HG02970 (cell line): ENCODE results near the gene ZDHHC20.

Experiments
- ATAC-seq: cut with Tn5 transposase; IDR thresholded peaks from one replicate; pipeline ENCODE4 v1.9.1; 2021; ENCODE audit warnings: mild to moderate bottlenecking, moderate library complexity, moderate number of reproducible peaks; ENCODE audit not compliant: unreplicated experiment, low FRiP score

The ZDHHC20 gene

GRCh38 chr13:21364916-21365315, 94.2 kb downstream of the ZDHHC20 start:
- ATAC-seq: no peak

DNA sequence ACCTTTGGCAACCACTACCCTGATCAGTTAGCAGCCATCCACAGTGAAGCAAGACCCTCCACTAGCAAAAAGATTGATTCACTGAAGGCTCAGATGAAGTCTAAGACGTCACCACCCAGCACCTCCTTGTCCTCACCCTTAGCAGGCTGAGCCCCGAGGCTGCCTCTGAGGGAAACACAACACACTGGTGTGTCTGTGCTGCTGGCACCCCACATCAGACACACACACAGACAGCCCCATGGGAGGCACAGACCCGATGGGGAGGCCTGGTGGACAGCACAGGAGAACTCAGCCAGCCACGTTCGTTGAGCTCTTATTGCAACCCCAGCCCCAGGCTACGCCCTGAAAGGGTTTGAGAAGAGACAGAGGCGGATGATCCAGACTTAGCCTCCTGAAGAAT, 94.7 kb downstream of the ZDHHC20 start:
- no peak for ATAC-seq

- no peak for ATAC-seq
Observed at GRCh38 chr13:21362741-21363140, 96.4 kb downstream of the ZDHHC20 start.

DNA sequence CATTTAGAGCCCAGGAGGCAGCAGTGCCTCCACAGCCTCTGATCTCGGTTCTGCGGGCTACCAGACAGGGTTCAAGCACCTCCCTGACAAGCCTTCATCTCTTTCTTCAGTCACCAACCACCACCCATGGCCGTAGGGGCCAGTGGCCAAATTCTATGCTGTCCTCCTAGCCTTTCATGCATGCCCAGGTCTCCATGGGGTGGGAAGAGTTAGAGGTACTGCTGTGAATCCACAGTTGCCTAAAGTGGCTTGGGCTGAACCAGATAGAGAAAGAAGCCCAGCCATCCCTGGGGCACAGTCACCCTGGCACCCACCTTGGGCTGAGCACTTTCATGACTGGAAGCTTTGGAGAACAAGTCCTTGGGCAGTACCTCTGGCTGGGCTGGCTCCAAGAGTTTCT, 97.4 kb downstream of the ZDHHC20 start:
- no peak for ATAC-seq

DNA sequence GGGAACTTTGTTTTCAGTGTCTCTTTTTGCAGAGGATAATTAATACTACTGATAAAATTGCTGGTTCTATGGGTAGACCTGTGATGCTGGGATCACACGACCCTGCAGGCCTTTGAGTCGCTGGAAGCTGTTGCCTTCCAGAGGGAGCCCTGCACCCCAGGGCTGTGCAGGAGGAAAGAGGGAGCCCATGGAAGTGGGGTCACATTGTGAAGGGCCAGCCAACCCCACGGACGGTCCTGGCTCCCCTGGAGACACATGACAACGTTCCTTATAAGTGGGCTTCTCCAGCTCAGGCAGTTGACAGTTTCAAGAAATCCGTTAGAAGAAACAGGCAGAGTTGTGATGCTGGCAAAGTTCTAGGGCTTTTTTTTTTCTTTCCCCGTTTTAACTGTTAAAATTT, 98.0 kb downstream of the ZDHHC20 start:
- ATAC-seq: no peak

DNA sequence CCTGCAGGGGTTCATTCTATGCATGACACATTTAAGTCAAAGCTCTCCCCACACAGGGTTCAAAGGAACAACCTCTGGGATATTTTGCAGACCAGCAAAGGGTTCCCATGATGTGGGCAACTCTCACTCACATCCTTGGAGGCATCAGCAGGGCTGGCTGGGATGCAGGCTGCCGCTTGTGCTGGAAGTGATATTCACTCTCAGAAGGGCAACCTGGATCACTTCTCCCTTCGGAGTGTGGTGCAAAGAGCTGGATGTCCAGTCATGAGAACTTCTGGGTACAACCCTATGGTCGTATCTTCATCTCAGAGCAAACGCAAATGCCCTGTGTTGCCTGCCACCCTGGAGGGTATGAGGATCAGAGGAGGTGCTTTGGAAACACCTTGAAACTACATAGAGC, 98.6 kb downstream of the ZDHHC20 start:
- no peak for ATAC-seq

GRCh38 chr13:21359855-21360254, 99.2 kb downstream of the ZDHHC20 start:
- no peak for ATAC-seq

- ATAC-seq: no peak
Observed at GRCh38 chr13:21355304-21355703, 103.8 kb downstream of the ZDHHC20 start.

DNA sequence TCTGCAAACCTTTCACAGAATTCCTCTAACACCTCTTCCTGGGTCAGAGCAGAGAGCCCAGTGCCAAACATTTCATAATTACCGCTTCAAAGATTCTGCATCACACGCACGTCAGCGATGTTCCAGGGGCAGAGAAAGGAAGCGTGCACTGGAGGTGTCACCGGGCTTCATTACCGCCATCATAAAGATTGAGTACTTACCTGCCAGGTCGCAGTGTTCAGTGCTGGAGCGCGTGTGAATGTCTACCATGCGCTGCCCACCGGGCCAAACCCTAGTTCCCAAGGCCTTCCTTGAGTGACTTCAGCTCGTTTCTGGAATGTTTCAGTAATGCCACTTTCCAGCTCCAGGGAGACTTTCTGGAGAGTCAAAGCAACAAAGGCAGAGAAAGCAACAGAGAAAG, 104.4 kb downstream of the ZDHHC20 start:
- no peak for ATAC-seq

- no peak for ATAC-seq
Observed at GRCh38 chr13:21348488-21349120, 110.5 kb downstream of the ZDHHC20 start.

DNA sequence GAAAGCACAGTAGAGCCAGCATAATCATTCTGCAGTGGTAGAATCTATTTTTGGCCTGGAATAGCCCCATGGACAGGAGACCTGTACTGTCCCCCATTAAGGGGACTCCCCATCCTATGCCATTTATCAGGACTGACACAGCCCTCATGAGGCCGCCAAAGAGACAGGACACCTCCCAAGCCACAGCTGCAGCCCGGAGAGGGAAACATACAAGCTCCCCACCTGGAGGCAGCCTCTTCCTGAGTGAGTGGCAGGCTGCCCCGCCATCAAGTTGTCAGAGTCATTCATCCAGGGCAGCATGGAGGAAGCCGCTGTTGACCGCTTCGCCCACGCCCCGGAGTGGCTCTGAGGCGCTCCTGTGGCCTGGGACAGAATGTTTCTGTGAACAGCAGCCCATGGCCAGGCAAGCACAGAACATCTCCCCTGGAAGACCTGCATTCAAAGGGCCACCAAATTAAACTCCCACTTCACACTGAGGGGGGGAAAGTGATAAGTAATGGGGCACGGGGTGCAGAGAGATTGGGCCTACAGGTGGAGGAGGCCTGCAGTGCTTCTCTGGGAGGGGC, 111.3 kb downstream of the ZDHHC20 start:
- ATAC-seq: no peak

DNA sequence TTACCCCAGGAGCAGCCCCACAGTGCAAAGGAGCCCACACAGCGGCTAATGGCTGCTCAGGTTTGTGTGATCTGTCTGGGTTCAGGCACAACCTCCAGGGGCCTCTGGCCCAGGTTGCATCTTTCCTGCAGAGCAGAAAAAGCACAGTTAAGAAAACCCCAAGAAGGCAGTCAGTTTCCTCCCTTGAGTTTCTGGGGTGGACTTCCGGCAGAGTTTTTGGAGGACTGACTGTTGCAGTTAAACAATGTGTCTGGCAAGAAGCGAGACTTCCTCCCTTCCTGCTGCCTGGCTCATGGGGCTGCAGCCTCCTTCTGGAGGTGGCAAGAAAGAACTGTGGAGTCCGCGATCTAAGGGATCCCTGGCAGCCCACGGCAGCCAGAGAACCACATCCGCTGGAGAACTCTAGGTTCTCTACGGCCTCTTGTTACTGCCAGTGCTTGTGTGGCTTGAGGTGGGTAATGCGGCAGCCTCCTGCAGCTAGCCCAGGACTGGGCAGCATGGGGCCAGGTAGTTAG, 114.4 kb downstream of the ZDHHC20 start:
- no peak for ATAC-seq

GRCh38 chr13:21343659-21344058, 115.4 kb downstream of the ZDHHC20 start:
- no peak for ATAC-seq

DNA sequence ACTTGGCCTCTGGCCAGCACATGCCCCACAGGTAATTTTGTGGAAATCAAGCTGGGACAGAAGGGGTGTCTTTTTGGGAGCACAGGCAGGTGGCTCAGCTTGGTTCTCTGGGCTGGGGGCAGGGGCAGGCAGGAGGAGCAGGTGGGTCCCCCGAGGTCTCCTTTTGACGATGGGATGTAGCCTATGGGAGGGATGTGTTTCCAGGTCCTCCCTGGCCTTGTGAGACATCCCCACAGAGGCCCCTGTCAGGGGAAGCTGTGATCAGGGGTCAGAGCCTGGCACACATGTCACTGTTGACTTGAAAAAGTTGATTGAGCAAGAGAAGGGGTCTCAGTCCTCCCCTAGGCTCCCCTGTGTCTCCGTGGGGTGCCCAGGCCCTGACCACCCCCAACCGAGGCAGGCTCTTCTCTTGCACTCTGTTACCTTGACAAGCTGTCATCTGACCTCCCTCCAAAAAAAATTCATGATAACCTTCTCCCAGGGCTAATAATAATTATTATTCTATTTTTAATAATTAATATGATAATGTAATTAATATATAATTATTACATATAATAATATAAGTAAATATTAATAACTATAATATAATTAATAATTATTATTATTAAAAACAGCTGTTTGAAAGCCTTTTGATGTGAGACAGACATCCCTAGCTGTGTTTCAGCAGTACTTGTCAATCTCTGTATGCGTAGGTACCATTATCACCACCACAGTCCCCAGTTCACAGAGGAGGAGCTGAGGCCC, 116.2 kb downstream of the ZDHHC20 start:
- no peak for ATAC-seq

- ATAC-seq: no peak
Observed at GRCh38 chr13:21341637-21342422, 117.3 kb downstream of the ZDHHC20 start.

- no peak for ATAC-seq
Observed at GRCh38 chr13:21338639-21339278, 120.3 kb downstream of the ZDHHC20 start.

GRCh38 chr13:21338156-21338555, 120.9 kb downstream of the ZDHHC20 start:
- no peak for ATAC-seq

DNA sequence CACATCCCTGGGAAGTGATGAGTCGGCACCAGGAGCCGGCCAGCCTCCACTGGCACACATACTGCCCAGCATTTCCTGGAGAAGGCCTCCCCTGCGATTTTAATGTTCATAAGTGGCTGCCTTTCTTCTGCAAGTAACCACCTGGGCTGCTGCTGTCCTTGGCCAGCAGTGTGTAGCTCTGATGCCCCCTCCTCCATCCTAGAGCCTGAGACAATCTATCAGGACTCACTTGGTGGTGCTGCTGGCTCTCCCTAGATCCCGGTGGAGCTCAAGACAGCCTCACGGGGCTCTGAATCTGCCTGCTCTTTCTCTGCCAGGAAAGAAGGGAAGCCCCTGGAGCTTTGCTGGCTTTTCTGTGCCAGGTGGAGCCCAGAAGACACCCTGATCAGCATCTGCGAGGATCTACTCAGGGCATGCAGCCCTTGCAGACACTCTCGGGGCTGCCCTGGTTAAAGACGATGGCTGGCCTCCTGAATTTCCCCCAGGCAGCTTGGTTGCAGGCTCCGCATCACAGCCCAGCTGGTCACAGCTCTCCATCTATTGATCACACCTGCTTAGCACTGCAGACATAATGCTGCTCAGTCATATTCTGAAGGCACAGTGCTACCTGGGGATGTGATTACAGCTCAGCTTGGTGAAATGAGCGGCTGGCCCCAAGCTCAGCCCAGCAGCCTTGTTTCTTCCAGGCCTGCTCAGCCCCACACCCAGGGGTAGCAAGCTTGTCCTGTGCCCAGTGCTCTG, 122.3 kb downstream of the ZDHHC20 start:
- no peak for ATAC-seq

GRCh38 chr13:21333186-21333585, 125.9 kb downstream of the ZDHHC20 start:
- ATAC-seq: no peak
